Stomach (tissue), 4 donors: ENCODE data around the gene SVIL.
A peak's percentile ranks its signal among the peaks of the same experiment; 100 is the strongest.

Source experiments
- CTCF ChIP-seq, 7 experiments: fragments of 450-650 bp in 4 of 7; fragments of 200-600 bp in 3 of 7; sonication (generic) in 3 of 7; IDR thresholded peaks; one replicate each; pipeline ENCODE4 v1.5.1; 2016 to 2019; ENCODE audit warnings: antibody characterized with exemption in 7 of 7, control low read depth in 2 of 7, mild to moderate bottlenecking in 1 of 7
- EP300 ChIP-seq: sonication (generic); formaldehyde crosslinking; IDR thresholded peaks from one replicate; pipeline ENCODE4 v1.6.1; 2017; ENCODE audit warnings: antibody characterized with exemption
- POLR2A ChIP-seq, 4 donors: fragments of 450-650 bp; IDR thresholded peaks; one replicate each; pipeline ENCODE4 v1.6.1; 2016; ENCODE audit warnings: antibody characterized with exemption in 4 of 4, control low read depth in 2 of 4, mild to moderate bottlenecking in 1 of 4, moderate library complexity in 1 of 4
- POLR2AphosphoS5 ChIP-seq, 3 donors: sonication (generic); formaldehyde crosslinking; IDR thresholded peaks; one replicate each; pipeline ENCODE4 v1.6.1; 2016; ENCODE audit warnings: antibody characterized with exemption in 3 of 3

GRCh38 chr10:29648983-29649268 lies 14.2 kb upstream of the SVIL start:
- TF ChIP-seq CTCF (IDR thresholded peaks at IDR 0.05) (no peak), POLR2A (IDR thresholded peaks at IDR 0.05) (no peak), POLR2AphosphoS5 (IDR thresholded peaks at IDR 0.05) (peak in 1 of 3 donors; percentile 8), EP300 (no peak)
